ENCODE measurements around the gene CD81.

CD81 gene

DNA sequence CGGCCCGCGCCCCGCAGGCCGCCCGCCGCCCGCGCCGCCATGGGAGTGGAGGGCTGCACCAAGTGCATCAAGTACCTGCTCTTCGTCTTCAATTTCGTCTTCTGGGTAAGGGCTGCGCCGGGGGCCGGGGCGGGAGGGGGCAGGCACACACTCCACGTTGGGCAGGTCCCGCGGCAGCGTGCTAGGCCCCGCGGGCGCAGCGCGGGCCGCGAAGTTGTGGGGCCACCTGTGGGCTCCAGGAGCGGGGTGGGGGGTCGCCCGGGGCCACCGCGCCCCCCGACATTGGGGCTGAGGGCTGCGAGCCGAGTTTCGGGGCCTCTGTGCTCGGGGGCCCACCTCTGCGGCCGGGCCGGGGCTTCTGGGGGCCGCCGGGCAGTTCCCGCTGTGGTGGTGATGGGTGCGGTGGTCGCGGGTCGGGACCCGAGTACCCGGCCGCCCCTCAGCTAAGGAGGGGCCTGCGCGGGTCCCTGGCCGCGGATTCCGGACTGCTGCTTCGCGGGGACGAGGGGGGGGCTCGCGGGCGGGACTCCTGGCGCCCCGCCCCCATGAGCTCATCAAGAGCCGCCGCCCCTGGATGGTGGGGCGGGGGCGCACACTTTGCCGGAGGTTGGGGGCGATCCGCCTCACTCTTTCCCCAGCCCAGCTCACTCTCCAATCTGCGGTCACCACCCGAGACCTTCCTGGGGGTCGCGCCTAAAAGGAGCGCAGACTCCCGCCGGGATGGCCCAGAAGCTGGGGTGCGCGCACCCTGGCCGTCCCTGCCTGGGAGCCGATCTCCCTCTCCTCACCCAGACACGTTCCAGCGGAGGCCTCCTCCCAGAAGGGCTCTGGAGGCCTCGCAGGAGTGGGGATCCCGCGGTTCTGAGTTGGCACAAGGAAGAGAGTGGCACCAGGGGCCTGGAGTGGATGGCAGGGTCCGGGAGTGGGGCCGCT is 667 bp downstream of the CD81 start:
- DNase-seq (ENCODE audit: low read depth), result no peak

DNA sequence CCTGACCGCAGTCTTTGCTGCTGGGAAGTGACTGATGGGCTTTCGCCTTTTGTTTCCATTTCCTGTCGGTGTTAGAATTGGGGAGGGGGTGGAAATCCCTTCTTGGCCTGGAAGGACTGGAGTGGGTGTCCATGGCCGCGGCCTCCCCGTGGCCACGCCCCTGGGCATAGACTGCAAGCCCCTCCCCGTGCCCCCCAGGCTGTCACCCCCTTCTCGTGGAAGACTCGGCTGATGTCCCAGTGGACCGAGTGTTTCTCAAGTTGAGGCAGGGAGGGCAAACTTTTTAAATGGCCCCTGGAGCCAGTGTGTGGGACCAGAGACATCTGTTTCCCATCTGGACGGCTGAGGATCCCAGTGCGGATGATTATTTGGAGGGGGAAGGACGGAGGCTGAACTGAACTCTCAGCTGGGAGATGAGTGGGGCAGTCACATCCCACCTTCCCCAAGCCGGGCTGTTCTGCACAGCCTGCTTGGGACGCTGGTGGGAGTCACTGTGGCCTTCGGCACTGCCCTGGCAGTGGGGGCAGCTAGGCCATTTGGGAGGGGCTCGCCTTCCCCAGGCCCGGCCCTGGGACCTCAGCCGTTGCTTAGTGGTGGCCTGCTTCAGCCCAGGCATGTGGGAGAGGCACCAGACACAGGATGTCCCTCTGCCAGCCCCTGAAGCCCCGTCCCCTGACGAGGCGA is 1.6 kb downstream of the CD81 start:
- peak; percentile 50 for DNase-seq (ENCODE audit: low read depth)

DNA sequence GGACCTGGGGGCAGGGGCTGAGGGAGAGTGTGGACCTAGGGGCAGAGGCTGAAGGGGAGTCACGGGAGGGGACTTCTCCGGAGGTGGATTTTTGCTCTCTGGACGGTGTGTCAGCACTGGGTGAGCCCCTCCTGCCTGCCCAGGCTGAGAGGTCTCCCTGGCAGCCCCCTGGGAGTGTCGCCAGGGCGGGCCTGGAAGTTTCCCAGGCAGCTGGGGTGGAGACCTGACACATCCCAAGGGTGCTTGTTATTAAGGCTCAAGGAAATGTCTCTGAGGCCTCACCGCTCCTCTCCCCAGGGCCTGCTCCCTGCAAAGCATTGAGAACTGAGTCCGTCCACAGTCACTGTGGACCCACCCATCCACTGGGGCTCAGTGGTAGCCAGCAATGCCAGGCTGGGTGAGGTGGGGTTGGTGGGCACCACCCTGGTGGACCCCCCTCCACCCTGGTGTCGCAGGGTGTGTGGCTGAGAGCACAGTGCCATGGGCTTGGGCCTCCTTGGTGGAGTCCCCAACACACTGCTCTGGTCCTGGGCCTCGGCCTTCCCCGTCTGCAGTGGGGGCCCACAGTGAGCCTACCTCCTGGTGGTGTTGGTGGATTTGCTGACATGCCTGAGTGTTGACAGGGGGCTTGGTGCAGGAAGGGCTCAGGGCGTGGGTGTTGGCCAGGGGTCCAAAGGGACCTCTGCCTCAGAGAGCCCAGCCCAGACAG is 2.5 kb downstream of the CD81 start:
- no peak for DNase-seq (ENCODE audit: low read depth)

DNA sequence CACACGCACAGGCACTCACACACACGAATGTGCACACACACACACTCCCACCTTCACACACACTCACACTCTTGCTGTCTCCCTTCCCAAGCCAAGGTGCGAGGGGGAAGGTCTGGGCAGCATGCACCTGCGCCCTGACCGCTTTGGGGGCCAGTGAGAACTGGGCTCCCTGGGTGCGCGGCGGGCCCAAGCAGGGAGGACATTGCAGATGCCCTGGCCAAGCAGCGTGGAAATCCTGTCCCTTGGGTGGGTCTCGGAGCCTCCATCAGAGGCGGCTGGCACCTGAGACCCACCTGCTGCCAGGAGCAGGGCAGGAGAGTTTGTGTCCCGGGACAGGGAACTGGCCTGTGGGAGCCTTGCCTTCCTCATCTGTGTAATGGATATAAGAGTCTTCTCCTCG is 3.3 kb downstream of the CD81 start:
- no peak for DNase-seq (ENCODE audit: low read depth)

DNA sequence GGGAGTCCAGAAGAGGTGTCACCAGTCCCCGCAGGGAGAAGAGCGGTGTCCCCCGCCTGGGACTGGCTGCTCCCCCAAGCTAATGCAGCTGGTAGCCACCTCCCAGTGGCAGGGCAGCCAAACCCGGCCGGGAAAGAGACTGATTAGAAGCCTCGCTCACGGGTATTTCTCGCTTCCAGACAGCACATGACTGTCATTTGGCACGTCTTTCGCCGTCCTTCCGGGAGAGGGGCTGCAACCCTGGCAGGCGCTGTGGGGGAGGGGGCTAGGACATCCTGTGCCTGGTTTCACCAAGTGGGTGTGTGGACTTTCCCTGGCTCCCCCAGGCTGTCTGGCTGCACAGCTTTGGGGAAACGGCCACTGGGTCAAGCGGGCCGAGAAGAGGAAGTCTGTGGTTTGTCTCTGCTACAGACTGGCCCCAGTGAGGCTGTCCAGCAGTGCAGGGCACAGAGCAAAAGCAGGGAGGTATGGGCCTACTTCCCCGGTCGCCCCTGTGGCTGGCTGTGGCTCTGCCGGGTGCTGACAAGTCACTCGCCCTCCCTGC is 3.8 kb downstream of the CD81 start:
- no peak for DNase-seq (ENCODE audit: low read depth)

DNA sequence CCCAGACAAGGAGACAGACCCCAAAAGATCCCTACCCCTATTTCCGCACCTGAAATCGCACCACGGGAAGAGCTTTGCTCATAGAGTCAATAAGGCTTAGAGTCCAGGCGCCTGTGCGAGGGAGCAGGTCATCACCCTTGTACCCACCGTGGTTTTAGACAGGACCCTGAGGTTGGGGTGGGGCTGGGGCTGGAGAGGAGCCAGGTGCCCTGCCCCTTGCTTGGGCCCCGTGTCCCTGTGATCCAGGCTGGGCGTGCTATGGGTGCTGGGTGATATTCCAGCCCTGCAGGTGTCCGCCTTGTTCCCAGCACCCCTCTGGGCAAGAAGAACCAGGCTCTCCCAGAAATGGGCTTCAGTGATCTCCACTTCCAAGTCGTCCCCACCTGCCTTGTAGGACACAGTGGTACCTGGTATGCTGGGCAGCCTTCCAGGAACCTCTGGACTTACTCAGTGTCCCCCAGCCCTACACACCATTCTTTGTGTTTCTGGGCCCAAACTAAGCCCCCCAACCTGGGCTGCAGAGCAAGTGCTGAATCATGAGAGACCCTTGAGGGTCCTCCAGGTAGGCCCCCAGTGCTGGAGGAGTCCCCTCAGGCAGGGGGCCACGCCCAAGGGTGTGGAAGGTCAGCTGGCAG is 4.5 kb downstream of the CD81 start:
- DNase-seq (ENCODE audit: low read depth), result no peak

DNA sequence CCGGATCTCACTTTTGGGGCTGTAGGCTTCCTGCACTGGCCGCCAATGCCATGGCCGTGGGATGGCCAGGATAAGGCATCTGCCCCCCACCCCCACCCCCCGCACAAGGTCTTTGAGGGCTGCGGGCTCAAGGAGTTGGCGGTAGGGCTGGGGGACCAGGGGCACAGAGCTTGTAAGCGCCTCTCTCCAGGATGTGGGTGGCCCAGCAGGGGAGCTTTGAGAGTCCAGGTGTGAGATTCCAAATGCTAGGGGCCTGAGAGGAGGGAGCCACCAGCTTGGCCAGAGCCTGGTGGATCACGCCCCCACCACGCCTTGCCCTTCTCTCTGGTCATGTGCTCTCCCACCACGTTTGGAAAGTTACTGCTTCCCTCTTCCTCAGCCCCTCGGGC is 5.0 kb downstream of the CD81 start:
- no peak for DNase-seq (ENCODE audit: low read depth)

DNA sequence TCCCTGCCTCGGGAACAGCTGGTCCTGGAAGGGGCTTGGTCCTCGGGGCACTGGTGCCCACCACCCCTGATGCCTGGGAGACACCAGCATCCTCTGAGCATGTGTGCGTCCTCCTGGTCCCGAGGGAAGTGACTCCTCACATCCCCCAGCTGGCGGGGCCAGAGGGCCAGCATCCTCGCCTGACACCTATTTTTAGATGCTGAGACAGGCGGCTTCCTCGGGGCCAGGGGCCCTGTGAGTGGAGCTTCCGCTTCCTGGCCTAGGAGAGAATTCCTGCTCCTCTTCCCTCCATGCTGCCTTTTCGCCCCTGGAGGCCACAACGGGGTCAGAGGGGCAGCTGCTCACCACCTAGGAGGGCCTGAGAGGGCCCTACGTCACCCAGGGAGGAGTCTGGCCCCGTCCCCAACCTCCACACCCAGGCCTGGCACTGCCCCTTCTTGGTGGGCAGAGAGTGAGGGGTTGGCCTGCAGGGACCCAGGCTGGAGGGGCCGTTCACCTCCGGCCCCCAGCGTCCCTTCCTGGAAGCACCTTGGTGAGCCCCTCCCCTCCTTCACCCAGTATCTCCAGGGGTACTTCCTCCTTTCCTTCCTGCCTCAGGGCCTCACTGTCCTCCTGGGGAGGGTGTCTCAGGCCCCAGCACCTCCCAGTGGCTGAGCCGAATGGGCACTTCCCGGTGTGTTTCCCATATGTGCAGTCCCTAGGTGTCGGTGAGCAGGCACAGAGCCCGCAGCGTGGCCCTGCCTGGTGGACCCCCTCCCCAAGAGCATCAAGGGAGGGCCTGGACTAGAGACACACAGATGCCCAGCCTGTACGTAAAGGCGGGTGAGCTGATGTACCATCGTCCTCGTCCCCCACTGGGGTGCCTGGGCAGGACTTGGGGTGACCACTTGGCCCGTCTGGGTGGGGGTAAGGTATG is 6.1 kb downstream of the CD81 start:
- no peak for DNase-seq (ENCODE audit: low read depth)

DNA sequence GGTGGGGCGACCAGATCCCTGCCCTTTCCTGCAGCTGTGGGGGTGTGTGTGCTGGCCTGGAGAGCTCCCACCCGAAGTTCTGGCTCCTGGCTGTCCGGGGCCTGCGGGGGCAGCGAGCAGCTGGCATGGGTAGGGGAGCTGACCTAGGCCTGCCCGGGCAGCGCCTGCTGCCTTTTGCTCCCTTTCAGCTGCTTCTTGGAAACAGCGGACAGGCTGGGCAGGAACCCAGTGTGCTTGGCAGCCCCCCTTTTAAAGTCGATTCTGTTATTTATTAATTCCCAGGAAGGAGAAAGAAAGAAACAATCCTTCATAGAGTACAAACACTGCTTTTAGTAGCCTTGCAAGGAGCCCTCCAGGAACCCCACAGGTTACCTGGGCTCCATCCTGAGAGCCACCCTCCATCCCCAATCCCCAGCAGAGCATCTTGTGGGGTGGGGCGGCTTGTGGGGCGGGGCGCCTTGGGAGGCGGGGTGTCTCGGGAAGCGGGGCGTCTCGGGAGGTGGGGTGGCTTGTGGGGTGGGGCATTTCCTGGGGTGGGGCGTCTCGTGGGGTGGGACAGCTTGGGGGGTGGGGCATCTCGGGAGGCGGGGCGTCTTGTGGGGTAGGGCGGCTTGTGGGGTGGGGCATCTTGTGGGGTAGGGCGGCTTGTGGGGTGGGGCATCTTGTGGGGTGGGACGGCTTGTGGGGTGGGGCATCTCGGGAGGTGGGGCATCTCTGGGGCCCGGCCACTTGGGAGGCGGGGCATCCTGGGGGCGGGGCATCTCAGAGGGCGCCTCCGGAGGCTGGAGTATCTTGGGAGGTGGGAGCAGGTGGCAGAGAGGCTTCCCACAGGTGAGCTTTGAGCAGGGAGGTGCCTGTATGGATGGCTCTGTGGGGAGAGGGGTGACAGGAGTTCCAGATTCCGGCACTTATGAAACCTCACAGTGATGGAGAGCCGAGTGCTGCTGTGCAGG is 7.0 kb downstream of the CD81 start:
- DNase-seq (ENCODE audit: low read depth), result no peak

DNA sequence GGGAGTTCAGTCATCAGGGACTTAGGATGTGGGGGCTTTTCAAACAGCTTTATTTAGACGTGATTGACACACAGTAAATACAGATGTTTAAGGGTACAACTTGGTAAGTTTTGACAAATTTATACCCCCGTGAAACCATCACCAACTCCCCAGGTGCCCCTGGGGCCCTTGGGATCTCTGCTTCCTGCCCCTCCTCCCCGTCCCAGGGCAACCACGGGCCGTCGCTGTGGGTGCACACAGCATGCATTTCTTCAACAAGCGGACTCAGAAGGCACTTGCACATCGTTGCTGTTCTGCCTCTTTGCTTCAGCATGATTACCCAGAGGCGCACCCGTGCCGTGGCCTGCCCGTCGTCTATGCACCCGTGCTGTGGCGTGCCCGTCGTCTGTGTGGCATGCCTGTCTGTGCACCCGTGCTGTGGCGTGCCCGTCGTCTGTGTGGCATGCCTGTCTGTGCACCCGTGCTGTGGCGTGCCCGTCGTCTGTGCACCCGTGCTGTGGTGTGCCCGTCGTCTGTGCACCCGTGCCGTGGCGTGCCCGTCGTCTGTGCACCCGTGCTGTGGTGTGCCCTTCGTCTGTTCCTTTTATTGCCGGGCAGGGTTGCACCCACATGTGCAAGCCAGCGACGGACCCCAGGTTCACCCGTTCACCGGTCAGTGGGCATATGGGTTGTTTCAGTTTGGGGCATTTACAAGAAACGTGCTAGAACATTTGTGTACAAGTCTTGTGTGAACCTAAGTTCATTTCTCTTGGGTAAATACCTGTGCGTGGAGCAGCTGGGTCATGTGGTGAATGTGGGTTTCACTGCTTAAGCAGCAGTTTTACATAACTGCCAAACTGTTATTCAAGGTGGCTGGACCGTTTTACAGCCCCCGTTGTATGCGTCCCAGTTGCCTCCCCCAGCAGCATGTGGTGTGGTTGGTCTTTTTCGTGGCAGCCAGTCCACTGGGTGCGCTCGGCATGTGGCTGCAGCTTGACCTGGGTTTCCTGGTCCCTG is 8.3 kb downstream of the CD81 start:
- DNase-seq (ENCODE audit: low read depth), result no peak

DNA sequence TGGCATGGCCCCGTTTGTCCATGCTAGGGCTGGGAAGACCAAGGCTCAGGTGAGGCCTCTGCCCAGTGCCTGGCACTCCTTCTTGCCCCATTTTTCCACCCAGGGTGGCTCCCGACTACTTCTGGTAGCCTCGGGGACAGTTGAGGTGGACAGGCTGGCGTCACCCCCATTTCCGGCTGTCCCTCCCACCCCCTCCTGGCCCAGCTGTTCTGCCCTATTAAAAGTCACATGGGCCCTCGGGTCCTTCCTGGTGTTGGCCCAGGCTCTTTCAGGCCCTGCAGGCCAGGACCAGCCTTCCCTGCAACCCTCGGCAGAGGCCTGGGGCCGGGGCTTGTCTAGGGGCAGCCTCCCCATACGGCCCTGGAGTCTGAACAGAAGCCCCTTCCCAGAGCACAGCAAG is 9.5 kb downstream of the CD81 start:
- no peak for DNase-seq (ENCODE audit: low read depth)

DNA sequence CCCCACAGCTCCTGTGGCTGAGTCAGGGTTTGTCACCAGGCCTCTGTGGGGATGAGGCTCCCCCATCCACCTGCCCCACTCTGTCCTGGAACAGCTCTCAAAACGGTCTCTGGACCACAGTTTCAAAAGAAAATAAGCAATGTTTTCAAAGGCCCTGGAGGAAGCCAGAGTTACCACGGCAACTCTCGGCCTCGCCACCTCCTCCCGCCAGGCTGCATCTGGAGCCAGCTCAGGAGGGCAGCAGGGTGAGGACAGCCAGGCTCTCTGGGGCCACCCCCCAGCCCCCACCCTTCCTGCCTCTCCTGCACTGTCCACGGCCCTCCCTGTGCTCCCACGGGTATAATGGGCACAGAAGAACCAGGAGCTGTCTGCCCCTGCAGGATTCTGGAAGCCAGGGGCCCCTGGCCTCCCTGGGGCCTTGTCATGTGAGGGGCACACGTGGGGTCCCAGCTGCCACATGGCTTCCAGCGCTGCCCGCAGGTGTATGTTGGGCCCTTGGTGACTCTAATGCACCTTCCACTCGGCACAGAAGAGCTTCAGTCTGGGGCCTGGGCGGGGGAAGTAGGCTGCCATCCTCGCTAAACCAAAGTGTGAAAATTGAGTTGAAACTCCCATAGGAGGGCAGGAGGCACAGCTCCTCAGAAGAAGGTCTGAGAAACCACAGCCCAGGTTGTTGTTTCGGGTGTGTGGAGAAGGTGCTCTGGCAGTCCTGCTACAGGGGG is 10.3 kb downstream of the CD81 start:
- peak; percentile 34 for DNase-seq (ENCODE audit: low read depth)

DNA sequence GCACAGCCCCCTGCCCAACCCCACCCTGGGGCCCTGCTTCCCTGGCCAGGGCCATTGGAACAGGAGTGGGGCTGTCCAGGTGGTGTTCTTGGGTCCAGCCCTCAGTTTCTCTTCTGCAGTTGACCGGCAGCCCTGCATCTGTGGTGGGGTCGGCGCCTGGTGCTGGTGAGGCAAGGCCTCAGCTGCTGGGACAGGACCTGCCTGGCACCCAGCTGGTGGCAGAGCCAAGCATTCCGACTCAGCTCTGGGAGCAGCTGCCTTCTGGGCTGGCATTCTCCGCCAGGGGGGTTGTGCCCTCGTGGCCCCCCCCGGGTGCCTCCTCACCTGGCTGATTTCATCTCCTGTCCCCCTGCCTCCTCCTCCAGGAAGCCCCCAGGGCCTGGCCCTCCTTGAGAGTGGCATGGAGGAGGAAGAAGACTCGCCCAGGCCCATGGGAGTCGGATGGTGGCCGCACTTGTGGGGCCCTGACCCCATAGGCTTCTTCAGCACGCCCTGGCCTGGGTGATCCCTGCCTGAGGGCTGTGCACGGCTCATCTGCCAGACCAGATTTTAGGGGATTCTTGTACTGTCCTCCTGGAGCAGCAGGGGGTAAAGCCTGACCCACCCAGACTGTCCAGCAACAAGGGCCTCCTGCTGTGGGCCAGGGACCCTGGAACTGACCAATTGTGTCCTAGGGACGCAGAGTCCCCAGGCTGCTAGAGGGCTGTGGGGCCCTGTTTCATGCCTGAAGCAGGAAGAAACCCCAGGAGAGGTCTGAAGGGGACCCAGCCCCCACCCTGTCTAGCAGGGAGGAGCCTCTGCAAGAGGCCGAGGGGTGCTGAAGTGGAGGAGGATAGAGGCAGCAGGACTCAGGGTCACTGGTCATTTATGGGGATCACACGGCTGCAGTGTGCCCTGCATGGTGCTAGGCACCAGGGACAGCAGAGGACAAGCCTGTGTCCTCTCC is 11.6 kb downstream of the CD81 start:
- no peak for DNase-seq (ENCODE audit: low read depth)

DNA sequence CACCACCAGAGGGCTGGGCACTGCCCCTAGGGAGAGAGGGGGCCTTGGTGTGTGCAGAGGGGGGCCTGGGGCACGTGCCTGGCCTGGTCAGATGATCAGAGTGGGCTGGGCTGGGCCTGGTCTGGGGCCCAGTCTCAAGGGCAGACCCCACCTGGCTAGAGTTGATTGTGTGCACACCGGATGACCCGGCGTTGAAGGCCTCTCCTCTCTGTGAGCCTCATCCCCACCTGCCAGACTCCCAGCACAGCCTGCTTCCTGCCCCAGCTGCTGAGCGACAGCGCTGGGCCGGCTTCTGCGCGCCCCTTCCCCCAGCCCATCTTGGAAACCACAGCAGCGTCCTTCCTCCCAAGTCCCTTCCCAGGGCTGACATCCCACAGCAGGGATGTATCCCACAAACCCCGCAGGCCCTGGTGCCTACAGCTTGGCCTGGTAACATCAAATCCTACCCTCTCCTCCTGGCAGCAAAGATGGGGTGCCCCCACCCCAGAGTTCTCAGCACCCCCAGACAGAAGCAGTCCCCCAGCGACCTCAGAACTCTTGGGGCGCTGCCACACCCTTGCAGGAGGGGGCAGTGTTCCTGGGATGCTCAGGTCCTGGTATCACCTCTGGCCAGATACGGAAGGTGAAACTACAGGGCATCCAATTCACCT is 12.4 kb downstream of the CD81 start:
- no peak for DNase-seq (ENCODE audit: low read depth)

DNA sequence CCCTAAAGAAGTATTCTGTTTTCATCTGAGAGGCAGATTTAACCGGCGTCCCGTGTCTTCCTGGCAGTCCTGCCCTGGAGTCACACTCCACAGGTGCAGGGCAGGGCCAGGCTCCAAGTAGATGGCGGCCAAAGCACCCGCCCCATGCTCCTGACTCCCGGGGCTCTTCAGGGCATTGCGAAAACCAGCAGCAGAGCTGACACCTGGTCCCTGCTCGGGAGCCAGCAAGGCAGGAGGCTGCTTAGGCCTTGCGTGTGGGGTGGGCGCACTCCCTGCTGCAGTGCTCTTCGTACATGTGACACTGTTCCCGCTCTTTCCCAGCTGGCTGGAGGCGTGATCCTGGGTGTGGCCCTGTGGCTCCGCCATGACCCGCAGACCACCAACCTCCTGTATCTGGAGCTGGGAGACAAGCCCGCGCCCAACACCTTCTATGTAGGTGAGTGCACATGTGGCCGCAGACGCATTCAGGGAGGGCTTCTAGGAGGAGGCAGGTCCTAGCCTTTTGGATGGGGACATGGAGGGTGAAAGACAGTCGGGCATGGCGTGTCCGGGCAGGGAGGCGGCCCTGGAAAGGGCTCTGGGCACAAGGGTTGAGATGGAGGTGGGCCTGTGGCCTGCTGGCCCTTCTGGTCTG is 13.1 kb downstream of the CD81 start:
- no peak for DNase-seq (ENCODE audit: low read depth)

DNA sequence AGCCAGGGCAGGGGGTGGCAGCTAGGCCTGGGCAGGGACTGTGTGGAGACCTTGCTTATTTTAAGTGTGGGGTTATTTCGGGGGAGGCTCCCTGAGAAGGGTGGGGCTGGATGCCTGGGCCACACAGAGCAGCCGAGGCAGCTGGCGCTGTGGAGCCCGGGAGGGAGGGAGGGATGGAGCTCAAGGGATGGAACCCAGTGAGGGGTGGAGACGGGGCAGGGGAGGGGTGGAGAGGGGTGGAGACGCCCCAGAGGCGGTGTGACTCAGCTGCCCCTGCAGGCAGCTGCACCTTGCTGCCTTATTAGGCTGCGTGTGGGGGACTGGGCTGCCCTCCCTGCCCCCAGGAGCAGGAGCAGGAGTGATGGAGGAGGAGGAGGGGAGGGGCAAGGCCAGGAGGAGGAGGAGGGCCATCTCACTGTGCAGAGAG is 13.6 kb downstream of the CD81 start:
- DNase-seq (ENCODE audit: low read depth), result no peak

Data from stromal cell of bone marrow (primary cell).